ENCODE results near the gene MST1.

DNA sequence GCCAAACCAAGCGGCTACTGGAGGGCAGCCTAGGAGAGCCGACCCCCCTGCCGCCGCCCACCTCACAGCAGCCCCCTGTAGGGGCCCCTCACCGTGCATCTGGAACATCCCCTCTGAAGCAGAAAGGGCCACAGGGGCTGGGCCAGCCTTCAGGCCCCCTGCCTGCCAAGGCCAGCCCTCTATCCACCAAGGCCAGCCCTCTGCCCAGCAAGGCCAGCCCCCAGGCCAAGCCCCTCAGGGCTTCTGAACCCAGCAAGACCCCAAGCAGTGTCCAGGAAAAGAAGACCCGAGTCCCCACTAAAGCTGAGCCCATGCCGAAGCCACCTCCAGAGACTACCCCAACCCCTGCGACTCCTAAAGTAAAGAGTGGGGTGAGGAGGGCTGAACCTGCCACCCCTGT, 38.6 kb downstream of the MST1 start:
- TF ChIP-seq, protein P1, sequence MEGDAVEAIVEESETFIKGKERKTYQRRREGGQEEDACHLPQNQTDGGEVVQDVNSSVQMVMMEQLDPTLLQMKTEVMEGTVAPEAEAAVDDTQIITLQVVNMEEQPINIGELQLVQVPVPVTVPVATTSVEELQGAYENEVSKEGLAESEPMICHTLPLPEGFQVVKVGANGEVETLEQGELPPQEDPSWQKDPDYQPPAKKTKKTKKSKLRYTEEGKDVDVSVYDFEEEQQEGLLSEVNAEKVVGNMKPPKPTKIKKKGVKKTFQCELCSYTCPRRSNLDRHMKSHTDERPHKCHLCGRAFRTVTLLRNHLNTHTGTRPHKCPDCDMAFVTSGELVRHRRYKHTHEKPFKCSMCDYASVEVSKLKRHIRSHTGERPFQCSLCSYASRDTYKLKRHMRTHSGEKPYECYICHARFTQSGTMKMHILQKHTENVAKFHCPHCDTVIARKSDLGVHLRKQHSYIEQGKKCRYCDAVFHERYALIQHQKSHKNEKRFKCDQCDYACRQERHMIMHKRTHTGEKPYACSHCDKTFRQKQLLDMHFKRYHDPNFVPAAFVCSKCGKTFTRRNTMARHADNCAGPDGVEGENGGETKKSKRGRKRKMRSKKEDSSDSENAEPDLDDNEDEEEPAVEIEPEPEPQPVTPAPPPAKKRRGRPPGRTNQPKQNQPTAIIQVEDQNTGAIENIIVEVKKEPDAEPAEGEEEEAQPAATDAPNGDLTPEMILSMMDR (IDR thresholded peaks at IDR 0.05), result no peak
- TF ChIP-seq POLR2A (IDR thresholded peaks at IDR 0.05), result no peak
- TF ChIP-seq POLR2AphosphoS5 (IDR thresholded peaks at IDR 0.05; ENCODE audit: insufficient read depth in 1 of 2, low read depth in 1 of 2), result no peak
